Gastroesophageal sphincter (tissue), 4 donors: ENCODE results near the gene CFAP251. TPM values are rescaled to one million over a fixed set of nuclear protein-coding genes. Genes with fewer than 3 reads are reported as not detected.

Experiments
- ATAC-seq: fragments of 150-250 bp; one replicate; pipeline ENCODE4 v1.9.1; 2016; ENCODE audit warnings: mild to moderate bottlenecking, moderate library complexity
- H3K27ac ChIP-seq, 4 donors: fragments of 200-600 bp; sonication (generic) in 3 of 4; 1 replicate in 3 of 4; 2 replicates in 1 of 4; pipeline ENCODE4 v1.5.1; 2016 to 2019
- H3K27me3 ChIP-seq: fragments of 200-600 bp; sonication (generic); one replicate; pipeline ENCODE4 v1.5.1; 2019
- H3K36me3 ChIP-seq, 2 donors: fragments of 200-600 bp; sonication (generic); one replicate each; pipeline ENCODE4 v1.5.1; 2019; ENCODE audit warnings: control low read depth in 1 of 2
- H3K4me1 ChIP-seq, 3 donors: fragments of 200-600 bp; sonication (generic); 1 replicate in 2 of 3; 2 replicates in 1 of 3; pipeline ENCODE4 v1.5.1; 2016 to 2019; ENCODE audit warnings: control low read depth in 2 of 3
- H3K4me3 ChIP-seq, 2 donors: fragments of 200-600 bp; sonication (generic); one replicate each; pipeline ENCODE4 v1.5.1; 2019; ENCODE audit warnings: mild to moderate bottlenecking in 1 of 2, moderate library complexity in 1 of 2
- H3K9me3 ChIP-seq, 3 donors: fragments of 200-600 bp; sonication (generic); one replicate each; pipeline ENCODE4 v1.5.1; 2017 to 2019; ENCODE audit warnings: control low read depth in 2 of 3
- EP300 ChIP-seq: sonication (generic); formaldehyde crosslinking; IDR thresholded peaks from one replicate; pipeline ENCODE4 v1.6.1; 2017; ENCODE audit warnings: antibody characterized with exemption, mild to moderate bottlenecking
- POLR2A ChIP-seq, 2 donors: fragments of 450-650 bp; IDR thresholded peaks; one replicate each; pipeline ENCODE4 v1.6.1; 2017; ENCODE audit warnings: antibody characterized with exemption in 2 of 2, mild to moderate bottlenecking in 2 of 2, moderate library complexity in 1 of 2
- POLR2AphosphoS5 ChIP-seq: sonication (generic); formaldehyde crosslinking; IDR thresholded peaks from one replicate; pipeline ENCODE4 v1.6.1; 2017; ENCODE audit warnings: antibody characterized with exemption
- WGBS, 2 donors: methylation state at CpG; one replicate each; pipeline ENCODE4 v1.1.5; 2018; ENCODE audit warnings: low coverage in 1 of 2; 5-methylcytosine and 5-hydroxymethylcytosine counted together
- total RNA-seq, 4 donors: library from RNA; depleted of rRNA; stranded (reverse); fragments of >200 nt; gene quantifications; one replicate each; pipeline ENCODE4 v1.1.0, GENCODE V29; 2016
- TF ChIP-seq, protein P1 (sequence below), 4 experiments: fragments of 200-600 bp in 2 of 4; fragments of 450-650 bp in 2 of 4; sonication (generic) in 1 of 4; IDR thresholded peaks; one replicate each; pipeline ENCODE4 v1.5.1; 2017 to 2019; ENCODE audit warnings: antibody characterized with exemption in 4 of 4, mild to moderate bottlenecking in 2 of 4, moderate library complexity in 2 of 4

The CFAP251 gene
- total RNA-seq, 4 donors from 2014 or later = 0.35 to 1.9 (median 1.2) TPM

- H3K4me1 ChIP-seq = peaks cover 0 to 13% (median 0%) of the 10 kb centered on the region in 3 donors
- no peak overlapping the region for H3K27ac ChIP-seq
- no peak for ATAC-seq
- no peaks in the 10 kb centered on the region for H3K36me3 ChIP-seq
- WGBS, 2 donors = 88 to 100% methylated on average over 1 to 5 of the region's 5 CpGs
- no peak overlapping the region for H3K4me3 ChIP-seq
- no peaks in the 10 kb centered on the region for H3K9me3 ChIP-seq
- TF ChIP-seq, protein P1, sequence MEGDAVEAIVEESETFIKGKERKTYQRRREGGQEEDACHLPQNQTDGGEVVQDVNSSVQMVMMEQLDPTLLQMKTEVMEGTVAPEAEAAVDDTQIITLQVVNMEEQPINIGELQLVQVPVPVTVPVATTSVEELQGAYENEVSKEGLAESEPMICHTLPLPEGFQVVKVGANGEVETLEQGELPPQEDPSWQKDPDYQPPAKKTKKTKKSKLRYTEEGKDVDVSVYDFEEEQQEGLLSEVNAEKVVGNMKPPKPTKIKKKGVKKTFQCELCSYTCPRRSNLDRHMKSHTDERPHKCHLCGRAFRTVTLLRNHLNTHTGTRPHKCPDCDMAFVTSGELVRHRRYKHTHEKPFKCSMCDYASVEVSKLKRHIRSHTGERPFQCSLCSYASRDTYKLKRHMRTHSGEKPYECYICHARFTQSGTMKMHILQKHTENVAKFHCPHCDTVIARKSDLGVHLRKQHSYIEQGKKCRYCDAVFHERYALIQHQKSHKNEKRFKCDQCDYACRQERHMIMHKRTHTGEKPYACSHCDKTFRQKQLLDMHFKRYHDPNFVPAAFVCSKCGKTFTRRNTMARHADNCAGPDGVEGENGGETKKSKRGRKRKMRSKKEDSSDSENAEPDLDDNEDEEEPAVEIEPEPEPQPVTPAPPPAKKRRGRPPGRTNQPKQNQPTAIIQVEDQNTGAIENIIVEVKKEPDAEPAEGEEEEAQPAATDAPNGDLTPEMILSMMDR (IDR thresholded peaks at IDR 0.05) = no peak
- TF ChIP-seq EP300 = no peak
- no peak for TF ChIP-seq POLR2AphosphoS5
- TF ChIP-seq POLR2A (IDR thresholded peaks at IDR 0.05) = no peak
- no peaks in the 10 kb centered on the region for H3K27me3 ChIP-seq
Observed at GRCh38 chr12:121961195-121961879, 42.9 kb downstream of the CFAP251 start.

DNA sequence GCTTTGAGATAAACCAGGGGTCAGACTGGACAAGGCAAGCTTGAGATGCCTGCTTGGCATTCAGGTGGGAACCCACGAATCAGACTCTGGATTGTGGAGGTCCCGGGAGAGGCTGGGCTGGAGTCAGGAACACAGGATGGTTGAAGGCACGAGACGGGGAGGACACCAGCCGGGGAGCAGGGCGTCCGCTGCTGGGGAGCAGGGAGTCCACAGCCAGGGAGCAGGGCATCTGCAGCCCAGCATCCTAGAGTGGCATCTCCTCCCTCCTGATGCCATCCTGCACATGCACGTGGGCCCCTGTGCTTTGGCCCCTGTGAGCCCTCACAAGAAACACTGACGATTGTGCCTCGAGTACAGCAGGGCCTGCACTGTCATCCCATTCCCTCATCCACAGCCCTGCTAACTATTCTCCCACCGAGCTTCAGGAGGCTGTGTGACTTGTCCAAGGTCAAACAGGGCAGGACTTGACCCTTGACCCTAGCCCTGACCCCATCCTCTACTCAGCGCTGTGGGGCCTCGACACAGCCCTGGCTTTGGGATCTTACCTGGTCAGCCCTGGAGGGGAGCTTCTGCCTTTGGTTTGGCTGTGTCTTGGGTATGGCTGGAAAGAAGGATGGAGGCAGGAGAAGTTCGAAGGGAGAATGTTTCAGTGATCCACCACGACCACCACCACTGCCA, 45.1 kb downstream of the CFAP251 start:
- no peak overlapping the region for H3K27ac ChIP-seq
- TF ChIP-seq POLR2AphosphoS5 (no peak), EP300 (no peak), POLR2A (IDR thresholded peaks at IDR 0.05) (no peak)
- TF ChIP-seq, protein P1 (IDR thresholded peaks at IDR 0.05) = no peak
- H3K36me3 ChIP-seq = no peaks in the 10 kb centered on the region
- no peak for ATAC-seq
- WGBS, 2 donors = 80% methylated on average over 7 of the region's 15 CpGs; no CpG with 5 or more reads in 1 of the 2 donors
- H3K27me3 ChIP-seq = no peaks in the 10 kb centered on the region
- no peaks in the 10 kb centered on the region for H3K9me3 ChIP-seq
- no peak overlapping the region for H3K4me3 ChIP-seq
- peaks cover 0 to 13% (median 0%) of the 10 kb centered on the region in 3 donors for H3K4me1 ChIP-seq

DNA sequence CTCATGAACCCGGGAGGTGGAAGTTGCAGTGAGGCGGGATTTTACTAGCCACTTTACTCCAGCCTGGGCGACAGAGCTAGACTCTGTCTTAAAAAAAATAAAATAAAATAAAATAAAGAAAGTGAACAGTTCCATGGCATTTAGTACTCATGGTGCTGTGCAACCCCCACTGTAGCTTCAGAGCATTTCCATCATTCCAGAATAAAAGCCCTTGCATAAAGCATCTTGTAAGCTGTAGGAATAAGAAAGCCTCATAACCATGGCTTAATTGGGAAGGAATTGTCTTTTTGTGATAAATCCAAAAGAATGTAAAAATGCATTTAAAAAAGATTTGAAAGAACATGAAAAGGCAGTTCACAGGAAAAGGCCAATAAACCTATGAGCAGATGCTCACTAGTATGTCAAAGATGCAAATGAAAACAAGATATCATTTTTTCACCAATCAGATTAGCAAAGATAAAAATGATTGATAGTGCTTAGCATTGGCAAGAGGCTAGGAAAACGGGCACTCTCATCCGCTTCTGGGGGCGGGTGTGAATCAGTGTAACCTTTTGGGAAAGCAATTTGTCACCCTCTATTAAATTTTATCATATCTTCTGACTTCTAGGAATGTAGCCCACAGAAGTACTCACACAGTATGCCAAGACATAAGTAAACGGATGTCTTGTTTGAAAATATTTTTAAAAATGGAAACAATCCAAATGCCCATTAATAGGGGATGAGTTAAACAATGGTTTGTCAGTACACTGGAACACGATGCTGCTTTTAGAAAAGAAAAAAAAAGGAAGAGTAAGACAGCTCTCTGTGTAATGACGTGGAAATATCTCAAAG, 46.6 kb downstream of the CFAP251 start:
- TF ChIP-seq EP300 (no peak), POLR2AphosphoS5 (no peak), POLR2A (IDR thresholded peaks at IDR 0.05) (no peak)
- TF ChIP-seq, protein P1 (IDR thresholded peaks at IDR 0.05) = no peak
- H3K9me3 ChIP-seq = no peaks in the 10 kb centered on the region
- H3K27me3 ChIP-seq = no peaks in the 10 kb centered on the region
- no peak for ATAC-seq
- H3K27ac ChIP-seq = no peak overlapping the region
- H3K36me3 ChIP-seq = no peaks in the 10 kb centered on the region
- no peak overlapping the region for H3K4me3 ChIP-seq
- H3K4me1 ChIP-seq = peaks cover 0 to 13% (median 0%) of the 10 kb centered on the region in 3 donors
- WGBS, 2 donors = 33 to 34% methylated on average over 9 of the region's 9 CpGs

DNA sequence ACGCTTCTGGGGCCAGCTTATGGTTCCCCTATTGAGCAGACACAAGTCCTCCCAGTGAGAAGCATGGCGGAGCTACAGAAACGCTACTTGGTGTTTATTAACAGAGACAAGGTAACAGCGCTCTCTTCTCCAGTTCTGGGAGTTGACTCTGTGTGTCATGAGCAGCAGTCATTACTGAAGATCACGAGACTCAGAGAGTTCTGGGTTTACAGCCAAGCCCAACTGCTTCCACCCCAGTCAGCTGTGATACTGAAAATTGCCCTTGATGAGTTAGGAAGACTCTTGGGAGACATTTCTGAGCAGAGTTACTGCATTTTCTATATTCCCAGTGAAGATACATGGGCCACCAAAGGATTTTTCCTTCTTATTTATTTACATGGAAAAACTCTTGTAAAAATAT, 48.6 kb downstream of the CFAP251 start:
- Histone ChIP-seq H3K27me3 (no peaks in the 10 kb centered on the region), H3K4me1 (peaks cover 0 to 13% (median 0%) of the 10 kb centered on the region in 3 donors)
- 80 to 96% methylated on average over 4 of the region's 5 CpGs for WGBS, 2 donors

More for the DNA sequence above, 48.6 kb downstream of the CFAP251 start:
- Histone ChIP-seq H3K36me3 (no peaks in the 10 kb centered on the region), H3K27ac (peak overlapping the region in 1 of 4 donors; percentile 9), H3K4me3 (no peak overlapping the region), H3K9me3 (no peaks in the 10 kb centered on the region)
- no peak for TF ChIP-seq POLR2AphosphoS5
- TF ChIP-seq, protein P1 (IDR thresholded peaks at IDR 0.05) = no peak
- no peak for TF ChIP-seq EP300
- TF ChIP-seq POLR2A (IDR thresholded peaks at IDR 0.05) = no peak
- ATAC-seq = no peak
